ENCODE results near the gene KBTBD12. TPM values are rescaled to one million over a fixed set of nuclear protein-coding genes. Genes with fewer than 3 reads are reported as not detected.

The KBTBD12 gene
- polyA plus RNA-seq, 2 donors = 0.06 to 0.13 TPM

- H3K27ac ChIP-seq (ENCODE audit: low read depth in 2 of 2, low read length in 1 of 2) = no peak overlapping the region
- WGBS, 2 donors = 79 to 87% methylated on average over 3 of the region's 3 CpGs
- H3K4me1 ChIP-seq (ENCODE audit: control insufficient read depth in 2 of 2, insufficient read depth in 2 of 2, low read length in 1 of 2) = no peaks in the 10 kb centered on the region
- no peaks in the 10 kb centered on the region for H3K9me3 ChIP-seq (ENCODE audit: control insufficient read depth in 2 of 2, insufficient read depth in 1 of 2, low read depth in 1 of 2, low read length in 1 of 2)
- H3K4me3 ChIP-seq (ENCODE audit: low read depth in 1 of 2, low read length in 2 of 2) = no peak overlapping the region
- no peaks in the 10 kb centered on the region for H3K36me3 ChIP-seq (ENCODE audit: control insufficient read depth in 2 of 2, insufficient read depth in 2 of 2, low read length in 1 of 2)
- H3K27me3 ChIP-seq (ENCODE audit: control insufficient read depth in 1 of 2, insufficient read depth in 2 of 2, low read length in 2 of 2) = no peaks in the 10 kb centered on the region
Observed at GRCh38 chr3:127998596-127998995, 83.6 kb downstream of the KBTBD12 start.

- H3K27ac ChIP-seq (ENCODE audit: low read depth in 2 of 2, low read length in 1 of 2) = no peak overlapping the region
- 88 to 96% methylated on average over 6 of the region's 6 CpGs for WGBS, 2 donors
- no peaks in the 10 kb centered on the region for H3K27me3 ChIP-seq (ENCODE audit: control insufficient read depth in 1 of 2, insufficient read depth in 2 of 2, low read length in 2 of 2)
- H3K36me3 ChIP-seq (ENCODE audit: control insufficient read depth in 2 of 2, insufficient read depth in 2 of 2, low read length in 1 of 2) = no peaks in the 10 kb centered on the region
- H3K4me1 ChIP-seq (ENCODE audit: control insufficient read depth in 2 of 2, insufficient read depth in 2 of 2, low read length in 1 of 2) = no peaks in the 10 kb centered on the region
- H3K4me3 ChIP-seq (ENCODE audit: low read depth in 1 of 2, low read length in 2 of 2) = no peak overlapping the region
- H3K9me3 ChIP-seq (ENCODE audit: control insufficient read depth in 2 of 2, insufficient read depth in 1 of 2, low read depth in 1 of 2, low read length in 1 of 2) = no peaks in the 10 kb centered on the region
Observed at GRCh38 chr3:127999509-128000106, 84.6 kb downstream of the KBTBD12 start.

GRCh38 chr3:128001576-128001975 lies 86.5 kb downstream of the KBTBD12 start:
- no peak overlapping the region for H3K27ac ChIP-seq (ENCODE audit: low read depth in 2 of 2, low read length in 1 of 2)
- H3K27me3 ChIP-seq (ENCODE audit: control insufficient read depth in 1 of 2, insufficient read depth in 2 of 2, low read length in 2 of 2) = no peaks in the 10 kb centered on the region
- H3K36me3 ChIP-seq (ENCODE audit: control insufficient read depth in 2 of 2, insufficient read depth in 2 of 2, low read length in 1 of 2) = no peaks in the 10 kb centered on the region
- WGBS, 2 donors = 49 to 53% methylated on average over 3 of the region's 3 CpGs
- H3K4me1 ChIP-seq (ENCODE audit: control insufficient read depth in 2 of 2, insufficient read depth in 2 of 2, low read length in 1 of 2) = peaks cover 0 to 3% of the 10 kb centered on the region in 2 donors
- H3K4me3 ChIP-seq (ENCODE audit: low read depth in 1 of 2, low read length in 2 of 2) = no peak overlapping the region
- H3K9me3 ChIP-seq (ENCODE audit: control insufficient read depth in 2 of 2, insufficient read depth in 1 of 2, low read depth in 1 of 2, low read length in 1 of 2) = no peaks in the 10 kb centered on the region

GRCh38 chr3:128004661-128005060 lies 89.6 kb downstream of the KBTBD12 start:
- H3K27ac ChIP-seq (ENCODE audit: low read depth in 2 of 2, low read length in 1 of 2) = no peak overlapping the region
- H3K9me3 ChIP-seq (ENCODE audit: control insufficient read depth in 2 of 2, insufficient read depth in 1 of 2, low read depth in 1 of 2, low read length in 1 of 2) = no peaks in the 10 kb centered on the region
- H3K27me3 ChIP-seq (ENCODE audit: control insufficient read depth in 1 of 2, insufficient read depth in 2 of 2, low read length in 2 of 2) = no peaks in the 10 kb centered on the region

GRCh38 chr3:128006061-128007032 lies 91.3 kb downstream of the KBTBD12 start:
- no peaks in the 10 kb centered on the region for H3K9me3 ChIP-seq (ENCODE audit: control insufficient read depth in 2 of 2, insufficient read depth in 1 of 2, low read depth in 1 of 2, low read length in 1 of 2)
- H3K27me3 ChIP-seq (ENCODE audit: control insufficient read depth in 1 of 2, insufficient read depth in 2 of 2, low read length in 2 of 2) = no peaks in the 10 kb centered on the region
- H3K4me3 ChIP-seq (ENCODE audit: low read depth in 1 of 2, low read length in 2 of 2) = no peak overlapping the region
- no peaks in the 10 kb centered on the region for H3K36me3 ChIP-seq (ENCODE audit: control insufficient read depth in 2 of 2, insufficient read depth in 2 of 2, low read length in 1 of 2)
- peaks cover 0 to 3% of the 10 kb centered on the region in 2 donors for H3K4me1 ChIP-seq (ENCODE audit: control insufficient read depth in 2 of 2, insufficient read depth in 2 of 2, low read length in 1 of 2)
- 46 to 50% methylated on average over 29 to 30 of the region's 30 CpGs for WGBS, 2 donors
- H3K27ac ChIP-seq (ENCODE audit: low read depth in 2 of 2, low read length in 1 of 2) = no peak overlapping the region

More at GRCh38 chr3:128004661-128005060, 89.6 kb downstream of the KBTBD12 start:
- Histone ChIP-seq H3K36me3 (ENCODE audit: control insufficient read depth in 2 of 2, insufficient read depth in 2 of 2, low read length in 1 of 2) (no peaks in the 10 kb centered on the region), H3K4me3 (ENCODE audit: low read depth in 1 of 2, low read length in 2 of 2) (no peak overlapping the region), H3K4me1 (ENCODE audit: control insufficient read depth in 2 of 2, insufficient read depth in 2 of 2, low read length in 1 of 2) (peaks cover 0 to 3% of the 10 kb centered on the region in 2 donors)
- 84 to 88% methylated on average over 8 of the region's 8 CpGs for WGBS, 2 donors

- no peak overlapping the region for H3K4me3 ChIP-seq (ENCODE audit: low read depth in 1 of 2, low read length in 2 of 2)
- H3K9me3 ChIP-seq (ENCODE audit: control insufficient read depth in 2 of 2, insufficient read depth in 1 of 2, low read depth in 1 of 2, low read length in 1 of 2) = no peaks in the 10 kb centered on the region
- no peak overlapping the region for H3K27ac ChIP-seq (ENCODE audit: low read depth in 2 of 2, low read length in 1 of 2)
- H3K4me1 ChIP-seq (ENCODE audit: control insufficient read depth in 2 of 2, insufficient read depth in 2 of 2, low read length in 1 of 2) = peaks cover 0 to 3% of the 10 kb centered on the region in 2 donors
- H3K36me3 ChIP-seq (ENCODE audit: control insufficient read depth in 2 of 2, insufficient read depth in 2 of 2, low read length in 1 of 2) = no peaks in the 10 kb centered on the region
- WGBS, 2 donors = 30 to 51% methylated on average over 11 of the region's 11 CpGs
- no peaks in the 10 kb centered on the region for H3K27me3 ChIP-seq (ENCODE audit: control insufficient read depth in 1 of 2, insufficient read depth in 2 of 2, low read length in 2 of 2)
Observed at GRCh38 chr3:128007033-128007424, 92.0 kb downstream of the KBTBD12 start.

GRCh38 chr3:128009952-128010846 lies 95.2 kb downstream of the KBTBD12 start:
- no peak overlapping the region for H3K4me3 ChIP-seq (ENCODE audit: low read depth in 1 of 2, low read length in 2 of 2)
- 61 to 72% methylated on average over 12 of the region's 12 CpGs for WGBS, 2 donors
- H3K27ac ChIP-seq (ENCODE audit: low read depth in 2 of 2, low read length in 1 of 2) = no peak overlapping the region
- H3K4me1 ChIP-seq (ENCODE audit: control insufficient read depth in 2 of 2, insufficient read depth in 2 of 2, low read length in 1 of 2) = peaks cover 0 to 3% of the 10 kb centered on the region in 2 donors
- H3K36me3 ChIP-seq (ENCODE audit: control insufficient read depth in 2 of 2, insufficient read depth in 2 of 2, low read length in 1 of 2) = peaks cover 0 to 2% of the 10 kb centered on the region in 2 donors
- no peaks in the 10 kb centered on the region for H3K27me3 ChIP-seq (ENCODE audit: control insufficient read depth in 1 of 2, insufficient read depth in 2 of 2, low read length in 2 of 2)
- no peaks in the 10 kb centered on the region for H3K9me3 ChIP-seq (ENCODE audit: control insufficient read depth in 2 of 2, insufficient read depth in 1 of 2, low read depth in 1 of 2, low read length in 1 of 2)

- no peaks in the 10 kb centered on the region for H3K9me3 ChIP-seq (ENCODE audit: control insufficient read depth in 2 of 2, insufficient read depth in 1 of 2, low read depth in 1 of 2, low read length in 1 of 2)
- H3K4me1 ChIP-seq (ENCODE audit: control insufficient read depth in 2 of 2, insufficient read depth in 2 of 2, low read length in 1 of 2) = peaks cover 0 to 3% of the 10 kb centered on the region in 2 donors
- 11% methylated on average over 12 of the region's 12 CpGs for WGBS, 2 donors
- H3K36me3 ChIP-seq (ENCODE audit: control insufficient read depth in 2 of 2, insufficient read depth in 2 of 2, low read length in 1 of 2) = peaks cover 0 to 2% of the 10 kb centered on the region in 2 donors
- no peak overlapping the region for H3K27ac ChIP-seq (ENCODE audit: low read depth in 2 of 2, low read length in 1 of 2)
- no peaks in the 10 kb centered on the region for H3K27me3 ChIP-seq (ENCODE audit: control insufficient read depth in 1 of 2, insufficient read depth in 2 of 2, low read length in 2 of 2)
- H3K4me3 ChIP-seq (ENCODE audit: low read depth in 1 of 2, low read length in 2 of 2) = no peak overlapping the region
Observed at GRCh38 chr3:128011140-128011539, 96.1 kb downstream of the KBTBD12 start.

GRCh38 chr3:128012050-128012449 lies 97.0 kb downstream of the KBTBD12 start:
- Histone ChIP-seq H3K27ac (ENCODE audit: low read depth in 2 of 2, low read length in 1 of 2) (no peak overlapping the region), H3K27me3 (ENCODE audit: control insufficient read depth in 1 of 2, insufficient read depth in 2 of 2, low read length in 2 of 2) (no peaks in the 10 kb centered on the region), H3K4me1 (ENCODE audit: control insufficient read depth in 2 of 2, insufficient read depth in 2 of 2, low read length in 1 of 2) (no peaks in the 10 kb centered on the region), H3K9me3 (ENCODE audit: control insufficient read depth in 2 of 2, insufficient read depth in 1 of 2, low read depth in 1 of 2, low read length in 1 of 2) (no peaks in the 10 kb centered on the region), H3K4me3 (ENCODE audit: low read depth in 1 of 2, low read length in 2 of 2) (no peak overlapping the region), H3K36me3 (ENCODE audit: control insufficient read depth in 2 of 2, insufficient read depth in 2 of 2, low read length in 1 of 2) (peaks cover 0 to 2% of the 10 kb centered on the region in 2 donors)
- WGBS, 2 donors = 92 to 94% methylated on average over 14 of the region's 14 CpGs

All from esophagus (tissue), 2 donors.